ENCODE results near the gene SLC11A1.

Gene SLC11A1

DNA sequence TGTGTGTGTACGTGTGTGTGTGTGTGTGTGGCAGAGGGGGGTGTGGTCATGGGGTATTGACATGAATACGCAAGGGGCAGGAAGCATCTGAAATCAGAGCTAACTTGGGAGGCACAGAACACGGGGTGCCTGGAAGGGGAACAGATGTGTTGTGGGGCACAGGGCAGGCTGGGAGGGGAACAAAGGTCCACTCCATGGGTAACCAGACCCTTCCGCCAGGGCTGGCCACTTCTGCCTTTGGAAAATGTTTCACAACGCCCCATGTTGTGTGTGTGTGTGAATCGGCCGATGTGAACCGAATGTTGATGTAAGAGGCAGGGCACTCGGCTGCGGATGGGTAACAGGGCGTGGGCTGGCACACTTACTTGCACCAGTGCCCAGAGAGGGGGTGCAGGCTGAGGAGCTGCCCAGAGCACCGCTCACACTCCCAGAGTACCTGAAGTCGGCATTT, at the start of gene SLC11A1:
Gene SLC11A1, plus strand, starts transcription at position 358 of the 451 bp plus-strand sequence. CDS start 96 bp downstream, outside the sequence.
- DNase-seq = no peak

DNA sequence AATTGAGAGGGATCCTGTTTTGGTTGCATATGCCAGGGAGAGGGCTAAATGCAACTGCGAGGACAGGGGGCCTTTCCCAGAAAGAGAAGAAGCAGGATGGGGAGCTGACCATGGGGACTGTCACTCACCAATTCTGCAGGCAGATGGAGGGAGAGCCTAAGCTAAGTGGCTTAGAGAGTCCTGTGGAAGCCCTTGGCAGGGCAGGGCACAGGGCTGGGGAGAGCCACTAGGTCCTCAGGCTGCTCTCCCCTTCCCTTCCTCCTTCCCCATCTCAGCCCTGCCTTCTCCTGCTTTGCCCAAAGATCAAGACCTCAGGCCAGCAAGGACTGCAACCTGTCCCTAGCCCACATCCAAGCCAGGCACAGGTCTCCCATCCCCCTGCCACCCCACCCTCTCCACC, 49.8 kb upstream of the SLC11A1 start:
- no peak for DNase-seq

DNA sequence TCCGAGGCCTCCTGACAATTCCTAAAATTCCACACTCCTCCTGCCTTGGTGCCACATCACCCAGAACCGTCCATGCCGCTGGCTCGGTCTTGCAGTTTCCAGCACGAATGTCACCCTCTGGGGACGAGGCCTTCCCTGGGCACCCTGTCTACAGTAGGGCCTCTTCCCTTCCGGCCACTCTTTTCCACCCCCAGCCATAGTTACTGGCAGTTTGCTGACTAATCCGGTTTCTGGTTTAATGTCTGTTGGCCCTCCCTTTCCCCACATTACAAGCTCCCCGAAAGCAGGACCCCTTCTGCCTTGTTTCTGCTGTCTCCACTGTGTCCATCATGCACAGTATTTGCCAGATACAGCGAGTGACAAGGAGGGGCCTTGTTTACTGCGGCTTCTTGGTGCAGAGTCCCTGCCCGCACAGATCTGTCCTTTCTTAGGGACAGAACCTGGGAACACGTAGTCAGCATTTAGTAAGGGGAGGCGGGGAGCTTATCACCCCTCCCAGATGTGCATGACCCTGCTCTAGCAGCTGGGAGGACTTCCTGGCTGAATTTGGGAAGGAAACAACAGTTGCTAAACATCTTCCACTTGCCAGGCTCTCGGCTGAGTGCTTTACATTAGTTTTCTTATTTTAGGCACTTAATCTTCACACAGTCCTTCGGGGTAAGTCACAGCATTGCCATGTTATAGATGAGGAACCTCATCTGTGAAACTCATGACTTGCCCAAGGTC, 49.0 kb upstream of the SLC11A1 start:
- no peak for DNase-seq

GRCh38 chr2:218334531-218334930, 47.5 kb upstream of the SLC11A1 start:
- DNase-seq = no peak

GRCh38 chr2:218340656-218341055, 41.4 kb upstream of the SLC11A1 start:
- no peak for DNase-seq

GRCh38 chr2:218341381-218341780, 40.7 kb upstream of the SLC11A1 start:
- DNase-seq = no peak

GRCh38 chr2:218342837-218343236, 39.2 kb upstream of the SLC11A1 start:
- no peak for DNase-seq

DNA sequence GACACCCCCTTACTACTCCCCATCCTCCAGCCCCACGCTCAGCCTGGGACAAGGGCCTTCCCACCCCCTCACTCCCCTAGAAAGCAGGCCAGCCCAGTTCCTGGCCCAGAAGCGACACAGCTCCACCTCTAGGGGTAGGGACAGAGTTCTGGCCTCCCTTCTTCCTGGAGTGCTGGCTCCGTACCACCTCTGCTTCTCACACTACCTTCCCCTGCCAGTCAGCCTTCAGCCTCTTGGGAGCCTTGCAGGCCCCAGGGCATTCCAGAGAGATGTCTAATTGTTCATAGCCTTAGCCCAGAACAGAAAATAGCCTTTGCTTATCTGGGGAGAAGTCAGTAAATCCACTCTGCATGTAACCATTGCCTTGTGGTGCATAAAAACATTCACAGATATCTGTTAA, 38.5 kb upstream of the SLC11A1 start:
- DNase-seq = no peak

- no peak for DNase-seq
Observed at GRCh38 chr2:218344090-218344754, 37.9 kb upstream of the SLC11A1 start.

- no peak for DNase-seq
Observed at GRCh38 chr2:218344755-218345417, 37.2 kb upstream of the SLC11A1 start.

- DNase-seq = no peak
Observed at GRCh38 chr2:218345491-218346236, 36.4 kb upstream of the SLC11A1 start.

GRCh38 chr2:218347172-218347571, 34.9 kb upstream of the SLC11A1 start:
- no peak for DNase-seq

- no peak for DNase-seq
Observed at GRCh38 chr2:218354045-218354444, 28.0 kb upstream of the SLC11A1 start.

GRCh38 chr2:218354850-218355443, 27.1 kb upstream of the SLC11A1 start:
- no peak for DNase-seq

- DNase-seq = no peak
Observed at GRCh38 chr2:218357236-218358177, 24.6 kb upstream of the SLC11A1 start.

- DNase-seq = no peak
Observed at GRCh38 chr2:218360453-218360852, 21.6 kb upstream of the SLC11A1 start.

DNA sequence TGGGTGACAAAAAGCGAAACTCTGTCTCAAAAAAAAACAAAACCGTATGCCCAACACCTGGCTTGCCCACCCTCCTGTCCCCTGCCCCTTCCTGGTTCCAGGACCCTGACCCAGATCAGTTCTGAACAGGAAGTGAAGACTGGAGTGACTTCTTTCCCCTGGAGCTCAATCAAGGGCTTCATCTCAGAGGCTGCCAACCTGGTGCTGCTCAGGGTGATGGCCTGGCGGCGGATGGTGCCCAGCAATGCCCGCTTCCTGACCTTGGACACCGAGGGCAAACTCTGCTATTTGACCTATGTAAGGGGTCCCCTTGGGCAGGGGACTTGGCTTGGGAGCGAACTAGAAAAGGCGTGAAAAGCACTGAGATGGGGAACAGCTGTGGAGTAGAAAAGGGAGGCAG, 19.5 kb upstream of the SLC11A1 start:
- no peak for DNase-seq

- DNase-seq = no peak
Observed at GRCh38 chr2:218363736-218364135, 18.3 kb upstream of the SLC11A1 start.

GRCh38 chr2:218364196-218364595, 17.9 kb upstream of the SLC11A1 start:
- no peak for DNase-seq

DNA sequence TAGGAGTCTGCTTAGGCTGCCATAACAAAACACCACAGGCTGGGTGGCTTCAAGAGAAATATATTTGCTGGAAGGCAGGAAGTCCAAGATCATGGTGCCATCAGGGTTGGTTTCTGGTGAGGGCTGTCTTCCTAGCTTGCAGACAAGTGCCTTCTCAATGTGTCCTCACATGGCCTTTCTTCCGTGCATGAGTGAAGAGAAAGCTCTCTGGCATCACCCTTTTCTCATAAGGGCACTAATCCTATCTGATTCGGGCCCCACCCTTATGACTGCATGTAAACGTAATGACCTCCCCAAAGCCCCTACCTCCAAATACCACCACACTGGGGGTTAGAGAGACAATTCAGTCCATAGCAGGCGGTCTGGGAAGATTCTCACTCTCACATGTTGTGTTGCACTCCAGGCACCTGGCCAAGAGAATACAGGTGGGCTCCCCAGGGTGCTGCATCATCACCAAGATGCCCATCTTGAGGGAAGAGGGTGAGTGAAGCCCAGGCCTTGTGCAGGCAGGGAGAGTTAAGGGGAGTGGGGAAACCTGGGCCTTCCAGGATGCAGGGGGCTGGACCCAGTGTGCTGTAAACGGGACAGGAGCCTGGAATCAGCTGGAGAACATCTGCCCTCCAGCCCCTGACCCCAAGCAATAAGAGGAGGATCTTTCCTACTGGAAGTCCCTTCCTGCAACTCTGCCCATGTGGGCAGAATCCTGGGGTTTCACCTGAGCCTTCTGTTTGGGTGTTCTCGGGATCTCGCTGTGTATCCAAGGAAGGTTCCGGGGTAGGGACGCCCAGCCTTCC, 15.3 kb upstream of the SLC11A1 start:
- no peak for DNase-seq
